T-helper 17 cell (primary cell): ENCODE measurements around the gene ATF7IP. TPM values are rescaled to one million over a fixed set of nuclear protein-coding genes. Genes with fewer than 3 reads are reported as not detected.

Experiments used
- total RNA-seq, 4 donors: library from RNA in 2 of 4; stranded (reverse) in 2 of 4; gene quantifications; one replicate each; pipeline ENCODE4 v1.2.3 and lab custom pipeline; 2022 to 2026

ATF7IP gene
- total RNA-seq, 2 donors from 2014 or later = 153 to 164 TPM

Other genes starting within 250 kb of the ATF7IP start
- gene PLBD1, start 202.2 kb downstream of the ATF7IP start, total RNA-seq = 1 to 10 TPM; 1.8 to 5.1 TPM